Measurements from ENCODE around the gene MMP28. TPM values are rescaled to one million over a fixed set of nuclear protein-coding genes. Genes with fewer than 3 reads are reported as not detected.

Gene MMP28
- total and polyA plus RNA-seq, 8 donors, result 0.20 to 3.8 (median 0.99) TPM

- ATAC-seq (no peak), FAIRE-seq (no peak), DNase-seq (no peak)
- no peaks in the 10 kb centered on the region for H3K36me3 ChIP-seq
- H3K27me3 ChIP-seq, result peaks cover 0 to 2% (median 0%) of the 10 kb centered on the region in 4 donors
- 72 to 82% methylated on average over 1 of the region's 1 CpG for WGBS, 2 donors
- H3K9me3 ChIP-seq, result no peaks in the 10 kb centered on the region
- H3K4me1 ChIP-seq, result peaks cover 0 to 4% (median 0%) of the 10 kb centered on the region in 3 donors
- H3K27ac ChIP-seq, result no peak overlapping the region
- TF ChIP-seq CTCF (IDR thresholded peaks at IDR 0.05), result no peak
- H3K4me3 ChIP-seq, result no peak overlapping the region
- intact Hi-C loops (cut with DNase I), result no loop called here
These were observed 1.5 kb upstream of the MMP28 start for GRCh38 chr17:35796942-35797341.

DNA sequence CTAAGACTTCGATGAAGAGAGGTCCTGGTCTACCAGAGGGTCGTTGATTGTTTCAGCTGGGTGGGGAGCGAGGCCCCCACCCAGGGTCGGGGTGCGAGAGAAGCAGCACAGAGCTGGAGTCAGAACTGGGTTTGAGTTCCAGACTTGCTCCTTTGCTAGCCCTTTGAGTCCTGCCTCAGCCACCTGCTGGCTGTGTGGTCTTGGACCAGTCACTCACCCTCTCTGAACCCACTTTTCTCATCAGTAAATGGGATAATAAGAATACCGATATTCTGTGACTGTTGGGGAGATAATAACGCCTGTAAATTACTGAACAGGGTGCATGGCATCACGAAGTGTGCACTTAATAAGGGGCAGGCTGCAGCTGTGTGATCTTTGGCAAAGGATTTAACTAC is 427 bp upstream of the MMP28 start:
- ATAC-seq (no peak), FAIRE-seq (no peak), DNase-seq (no peak)
- intact Hi-C loops (cut with DNase I), result no loop called here
- Histone ChIP-seq H3K27ac (no peak overlapping the region), H3K27me3 (peaks cover 0 to 2% (median 0%) of the 10 kb centered on the region in 4 donors), H3K4me1 (peaks cover 0 to 4% (median 0%) of the 10 kb centered on the region in 3 donors), H3K4me3 (peak overlapping the region in 3 of 4 donors; percentile 35 to 64 (median 43)), H3K36me3 (no peaks in the 10 kb centered on the region), H3K9me3 (no peaks in the 10 kb centered on the region)
- no peak for TF ChIP-seq CTCF (IDR thresholded peaks at IDR 0.05)
- WGBS, 2 donors, result 30 to 42% methylated on average over 8 of the region's 8 CpGs

DNA sequence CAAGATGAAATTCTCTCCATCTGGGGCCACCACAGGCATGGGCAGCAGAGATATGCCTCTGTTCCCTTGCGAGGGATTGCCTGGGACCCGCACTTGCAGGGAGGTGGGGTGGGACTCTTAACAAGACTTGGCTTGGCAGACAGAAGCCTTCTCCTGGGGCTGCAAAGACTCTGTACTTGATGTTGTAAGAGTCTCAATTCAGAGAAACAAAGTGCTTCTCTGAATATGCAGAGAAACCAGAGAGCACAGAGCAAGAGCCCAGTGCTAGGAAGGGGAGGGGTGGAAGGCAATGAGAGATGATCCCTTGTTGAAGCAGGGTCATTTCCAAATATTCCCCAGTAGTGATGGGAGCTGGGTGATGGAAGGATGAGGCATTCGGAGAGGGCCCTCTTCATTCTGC is 2.2 kb downstream of the MMP28 start:
- ATAC-seq, result no peak
- H3K4me3 ChIP-seq, result no peak overlapping the region
- intact Hi-C loops (cut with DNase I), result no loop called here
- H3K9me3 ChIP-seq, result no peaks in the 10 kb centered on the region
- peaks cover 0 to 2% (median 0%) of the 10 kb centered on the region in 4 donors for H3K27me3 ChIP-seq
- no peak for DNase-seq
- no peak for TF ChIP-seq CTCF (IDR thresholded peaks at IDR 0.05)
- no peaks in the 10 kb centered on the region for H3K36me3 ChIP-seq
- WGBS, 2 donors, result 66 to 82% methylated on average over 3 of the region's 3 CpGs
- no peak for FAIRE-seq
- H3K27ac ChIP-seq, result no peak overlapping the region
- H3K4me1 ChIP-seq, result no peaks in the 10 kb centered on the region

DNA sequence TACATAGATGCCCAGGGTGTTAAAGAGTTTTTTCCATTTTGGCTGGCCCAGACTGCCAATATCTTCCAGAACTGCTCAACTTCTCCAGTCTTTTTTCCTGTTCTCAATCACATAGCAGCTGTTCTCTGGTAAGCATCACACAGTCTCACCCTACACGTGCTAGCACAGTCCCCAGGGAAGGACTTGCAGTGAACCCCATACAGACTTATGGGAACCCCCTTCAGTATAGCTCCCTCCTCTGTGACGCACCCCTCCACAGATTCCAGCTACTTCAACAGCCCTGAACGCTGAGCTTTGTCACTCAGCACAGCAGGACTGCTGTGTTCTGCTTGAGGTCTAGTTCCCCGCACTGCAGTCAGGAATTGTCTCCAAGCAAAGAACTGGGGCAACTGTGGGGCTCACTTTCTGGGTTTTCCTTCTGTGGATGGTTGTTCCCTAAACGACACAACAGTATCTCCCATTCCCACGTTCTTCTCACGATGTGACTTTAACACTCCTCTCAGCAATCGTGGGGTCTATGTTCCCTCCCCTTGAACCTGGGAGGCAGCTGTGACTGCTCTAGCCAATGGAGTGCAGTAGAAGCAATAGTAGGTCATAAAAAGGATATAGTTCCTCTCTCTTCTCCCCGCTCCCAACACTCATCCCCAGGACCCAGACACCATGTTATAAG is 3.6 kb downstream of the MMP28 start:
- H3K9me3 ChIP-seq, result no peaks in the 10 kb centered on the region
- no peaks in the 10 kb centered on the region for H3K4me1 ChIP-seq
- DNase-seq (no peak), FAIRE-seq (no peak), ATAC-seq (no peak)
- TF ChIP-seq CTCF (IDR thresholded peaks at IDR 0.05), result no peak
- intact Hi-C loops (cut with DNase I), result no loop called here
- H3K27me3 ChIP-seq, result no peaks in the 10 kb centered on the region
- 56 to 60% methylated on average over 9 of the region's 9 CpGs for WGBS, 2 donors
- no peak overlapping the region for H3K27ac ChIP-seq
- H3K36me3 ChIP-seq, result no peaks in the 10 kb centered on the region
- no peak overlapping the region for H3K4me3 ChIP-seq

DNA sequence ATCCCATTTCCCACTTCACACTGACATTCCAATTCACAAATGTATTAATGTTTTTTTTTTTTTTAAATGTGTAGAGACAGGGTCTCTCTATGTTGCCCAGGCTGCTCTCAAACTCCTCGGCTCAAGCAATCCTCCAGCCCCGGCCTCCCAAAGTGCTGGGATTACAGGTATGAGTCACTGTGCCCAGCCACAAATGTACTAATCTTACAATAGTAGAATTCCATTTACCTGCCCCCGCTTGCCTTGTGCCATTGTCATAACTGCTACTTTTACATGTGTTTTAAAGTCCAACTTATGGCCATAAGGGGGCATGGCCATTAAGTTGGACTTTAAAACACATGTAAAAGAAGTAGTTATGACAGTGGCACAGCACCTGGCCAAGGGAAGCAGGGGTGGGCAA is 4.6 kb downstream of the MMP28 start:
- Histone ChIP-seq H3K36me3 (no peaks in the 10 kb centered on the region), H3K9me3 (no peaks in the 10 kb centered on the region), H3K27me3 (no peaks in the 10 kb centered on the region), H3K4me3 (no peak overlapping the region), H3K27ac (no peak overlapping the region), H3K4me1 (no peaks in the 10 kb centered on the region)
- 90 to 96% methylated on average over 3 of the region's 3 CpGs for WGBS, 2 donors
- no peak for TF ChIP-seq CTCF (IDR thresholded peaks at IDR 0.05)
- FAIRE-seq (no peak), ATAC-seq (no peak), DNase-seq (no peak)
- intact Hi-C loops (cut with DNase I), result no loop called here
